ENCODE data around the gene MARCKS.
A peak's percentile ranks its signal among the peaks of the same experiment; 100 is the strongest.
"Not testable (repeated sequence)": the region's sequence is repeated elsewhere in the genome, so short reads cannot be mapped to it uniquely, and the experiment has no call there.

The MARCKS gene

DNA sequence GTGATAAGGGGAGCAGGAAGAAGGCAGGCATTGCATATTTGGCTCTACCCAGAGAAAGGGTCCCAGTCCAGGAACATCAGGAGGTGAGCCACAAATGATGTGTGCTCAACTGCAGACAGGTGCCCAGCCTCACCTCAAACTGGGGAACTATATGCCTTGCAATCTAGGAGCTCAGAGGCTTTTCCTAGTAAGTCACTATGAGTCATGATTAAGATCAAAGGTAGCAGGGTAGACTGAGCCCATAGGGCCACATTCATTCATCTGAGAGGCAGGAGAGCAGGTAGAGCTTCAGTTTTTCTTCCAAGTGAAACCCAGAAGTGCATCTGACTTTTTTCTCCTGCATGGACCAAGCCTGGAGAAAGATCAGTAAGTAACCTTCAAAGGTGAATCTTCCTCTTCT lies 31.3 kb downstream of the MARCKS start:
- DNase-seq = no peak

GRCh38 chr6:113888956-113889630 lies 31.9 kb downstream of the MARCKS start:
- DNase-seq = no peak

- DNase-seq = no peak
These were observed 36.3 kb downstream of the MARCKS start for GRCh38 chr6:113893451-113893850.

GRCh38 chr6:113893866-113894265 lies 36.7 kb downstream of the MARCKS start:
- DNase-seq = no peak

- DNase-seq = no peak
These were observed 37.8 kb downstream of the MARCKS start for GRCh38 chr6:113894712-113895674.

DNA sequence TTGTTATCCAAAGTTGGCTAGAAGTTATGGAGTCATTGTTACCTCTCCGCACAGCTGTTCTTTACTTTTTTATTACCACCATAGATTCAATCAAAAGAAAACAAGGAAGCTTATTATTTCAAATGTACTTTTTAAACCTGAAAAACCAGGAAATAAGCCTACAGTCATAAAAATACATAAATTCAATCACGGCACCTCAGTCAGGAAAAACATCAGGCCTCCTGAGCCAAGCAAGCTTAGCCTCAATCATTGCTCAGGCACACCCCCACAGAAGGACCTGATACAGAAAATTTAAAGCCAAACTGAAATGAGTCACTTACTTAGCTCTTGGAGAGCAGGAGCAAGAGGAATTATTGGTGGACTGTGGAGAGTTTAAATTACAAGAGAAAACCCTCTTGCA lies 44.3 kb downstream of the MARCKS start:
- DNase-seq = no peak

- no peak for DNase-seq
These were observed 46.7 kb downstream of the MARCKS start for GRCh38 chr6:113903666-113904330.

DNA sequence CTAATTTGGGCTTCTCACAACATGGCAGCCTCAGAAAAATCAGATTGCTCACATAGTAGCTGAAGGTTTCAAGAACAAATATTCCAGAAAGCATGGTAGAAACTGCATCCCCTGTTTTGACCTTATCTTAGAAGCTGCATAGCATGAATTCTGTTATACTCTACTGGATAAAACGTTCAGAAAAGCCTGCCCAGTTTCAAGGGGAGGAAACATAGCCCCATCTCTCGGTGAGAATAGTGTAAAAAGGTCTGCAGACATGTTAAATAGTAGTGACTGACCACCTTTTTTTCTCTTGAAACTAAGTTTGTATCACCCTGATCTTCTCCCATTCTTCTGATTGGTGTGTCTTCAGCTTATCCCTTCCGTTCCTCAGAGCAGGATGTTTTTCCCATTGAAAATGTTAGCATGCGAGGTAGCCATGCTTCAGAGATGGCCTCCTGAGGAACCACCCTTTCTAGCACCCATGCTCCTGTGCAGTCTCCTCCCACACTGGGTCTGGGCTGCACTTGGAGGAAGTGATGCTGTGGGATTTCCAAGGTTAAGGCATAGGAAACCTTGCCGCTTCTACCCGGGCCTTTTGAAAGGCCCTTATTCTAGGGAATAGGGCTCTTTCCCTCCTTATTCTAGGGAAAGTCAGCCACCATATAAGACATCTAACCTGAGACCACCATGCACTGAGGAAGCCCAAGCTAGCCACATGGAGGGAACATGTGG lies 50.1 kb downstream of the MARCKS start:
- DNase-seq = no peak

GRCh38 chr6:113908801-113909200 lies 51.7 kb downstream of the MARCKS start:
- no peak for DNase-seq

DNA sequence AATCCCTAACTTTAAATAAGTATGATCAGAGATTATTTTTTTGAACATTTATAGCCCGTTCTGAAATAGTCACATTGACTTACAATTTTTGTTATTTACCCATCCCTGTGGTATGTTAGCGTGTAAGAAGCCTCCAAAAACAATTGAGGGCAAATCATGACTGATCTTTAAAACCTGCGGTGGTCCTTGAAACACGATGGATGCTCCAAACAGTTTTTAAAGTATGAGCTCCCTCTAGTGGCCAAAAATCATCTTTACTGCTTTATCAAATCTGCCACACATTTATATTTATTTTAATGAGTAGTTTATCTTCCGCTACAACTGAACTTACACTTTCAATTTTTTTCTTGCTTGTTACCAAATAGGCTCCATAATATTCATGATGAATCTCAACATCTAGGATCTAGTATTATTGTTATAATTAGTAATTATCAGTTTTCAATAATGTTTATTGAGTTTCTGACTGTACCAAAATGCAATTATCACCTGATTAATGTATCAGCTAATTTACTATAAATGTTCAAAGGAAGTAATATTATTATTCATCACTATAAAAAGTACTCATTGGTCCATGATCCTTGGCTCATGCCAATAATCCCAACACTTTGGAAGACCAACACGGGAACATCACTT lies 52.2 kb downstream of the MARCKS start:
- peak; percentile 24 for DNase-seq

DNA sequence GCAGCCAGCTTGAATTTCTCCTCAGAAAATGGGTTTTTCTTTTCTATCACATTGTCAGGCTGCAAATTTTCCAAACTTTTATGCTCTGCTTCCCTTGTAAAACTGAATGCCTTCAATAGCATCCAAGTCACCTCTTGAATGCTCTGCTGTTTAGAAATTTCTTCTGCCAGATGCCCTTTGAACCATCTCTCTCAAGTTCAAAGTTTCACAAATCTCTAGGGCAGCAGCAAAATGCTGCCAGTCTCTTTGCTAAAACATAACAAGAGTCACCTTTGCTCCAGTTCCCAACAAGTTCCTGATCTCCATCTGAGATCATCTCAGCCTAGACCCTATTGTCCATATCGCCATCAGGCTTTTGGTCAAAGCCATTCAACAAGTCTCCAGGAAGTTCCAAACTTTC lies 53.1 kb downstream of the MARCKS start:
- not testable (repeated sequence) for DNase-seq
